Gastrocnemius medialis (tissue), 4 donors: Measurements from ENCODE around the gene DAB2IP. TPM values are rescaled to one million over a fixed set of nuclear protein-coding genes. Genes with fewer than 3 reads are reported as not detected.

ENCODE experiments used
- ATAC-seq, 2 donors: fragments of 150-250 bp; one replicate each; pipeline ENCODE4 v1.9.1; 2016
- DNase-seq, 2 donors: peaks; one replicate each; pipeline ENCODE4 v3.0.0-alpha.2; 2019
- H3K27ac ChIP-seq, 4 donors: fragments of 200-600 bp; sonication (generic); 1 replicate in 1 of 4; 2 replicates in 3 of 4; pipeline ENCODE4 v1.5.1; 2016 to 2018; ENCODE audit warnings: mild to moderate bottlenecking in 2 of 4, moderate library complexity in 1 of 4
- H3K27me3 ChIP-seq, 3 donors: fragments of 200-600 bp; sonication (generic) in 2 of 3; 1 replicate in 1 of 3; 2 replicates in 2 of 3; pipeline versions ENCODE4 v1.5.1 to v1.6.0; 2016 to 2019; ENCODE audit warnings: mild to moderate bottlenecking in 1 of 3, moderate library complexity in 1 of 3
- H3K36me3 ChIP-seq, 2 donors: fragments of 200-600 bp; sonication (generic) in 1 of 2; one replicate each; pipeline ENCODE4 v1.5.1; 2017 to 2018
- H3K4me1 ChIP-seq, 2 donors: fragments of 200-600 bp; sonication (generic) in 1 of 2; one replicate each; pipeline ENCODE4 v1.5.1; 2016 to 2017; ENCODE audit warnings: mild to moderate bottlenecking in 2 of 2
- H3K4me3 ChIP-seq, 4 donors: fragments of 200-600 bp; sonication (generic) in 3 of 4; 1 replicate in 1 of 4; 2 replicates in 3 of 4; pipeline ENCODE4 v1.5.1; 2016 to 2019; ENCODE audit warnings: mild to moderate bottlenecking in 2 of 4
- H3K9me3 ChIP-seq, 3 donors: fragments of 200-600 bp; sonication (generic) in 2 of 3; 1 replicate in 1 of 3; 2 replicates in 2 of 3; pipeline ENCODE4 v1.5.1; 2016 to 2019
- POLR2A ChIP-seq, 2 donors: fragments of 450-650 bp; IDR thresholded peaks; one replicate each; pipeline ENCODE4 v1.6.1; 2017; ENCODE audit warnings: antibody characterized with exemption in 2 of 2, mild to moderate bottlenecking in 2 of 2, moderate library complexity in 2 of 2
- in situ Hi-C, 4 donors: fragments of 200-750 bp; cut with MboI; loops; one replicate each; pipeline versions ENCODE4 v1.15.0 to v1.8.0; 2017; ENCODE audit warnings: low sequenced_read_pairs in 4 of 4
- intact Hi-C: fragments of 100-400 bp; cut with DNase I; formaldehyde crosslinking; loops from one replicate; pipeline ENCODE4 v1.15.1; 2023; ENCODE audit warnings: low total_unique reads
- total RNA-seq, 4 donors: library from RNA; depleted of rRNA; stranded (reverse); fragments of >200 nt; gene quantifications; one replicate each; pipeline versions ENCODE4 v1.1.0 to v1.2.3, GENCODE V29; 2016
- TF ChIP-seq, protein P1 (sequence below), 5 experiments: fragments of 450-650 bp in 3 of 5; fragments of 200-600 bp in 2 of 5; sonication (generic) in 2 of 5; IDR thresholded peaks in 4 of 5; conservative IDR thresholded peaks in 1 of 5; 1 replicate in 4 of 5; 2 replicates in 1 of 5; pipeline ENCODE4 v1.5.1; 2016 to 2019; ENCODE audit warnings: antibody characterized with exemption in 5 of 5, mild to moderate bottlenecking in 3 of 5, moderate library complexity in 3 of 5

DAB2IP gene
- total RNA-seq, 4 donors from 2014 or later = 22.7 to 68.2 (median 37.4) TPM

DNA sequence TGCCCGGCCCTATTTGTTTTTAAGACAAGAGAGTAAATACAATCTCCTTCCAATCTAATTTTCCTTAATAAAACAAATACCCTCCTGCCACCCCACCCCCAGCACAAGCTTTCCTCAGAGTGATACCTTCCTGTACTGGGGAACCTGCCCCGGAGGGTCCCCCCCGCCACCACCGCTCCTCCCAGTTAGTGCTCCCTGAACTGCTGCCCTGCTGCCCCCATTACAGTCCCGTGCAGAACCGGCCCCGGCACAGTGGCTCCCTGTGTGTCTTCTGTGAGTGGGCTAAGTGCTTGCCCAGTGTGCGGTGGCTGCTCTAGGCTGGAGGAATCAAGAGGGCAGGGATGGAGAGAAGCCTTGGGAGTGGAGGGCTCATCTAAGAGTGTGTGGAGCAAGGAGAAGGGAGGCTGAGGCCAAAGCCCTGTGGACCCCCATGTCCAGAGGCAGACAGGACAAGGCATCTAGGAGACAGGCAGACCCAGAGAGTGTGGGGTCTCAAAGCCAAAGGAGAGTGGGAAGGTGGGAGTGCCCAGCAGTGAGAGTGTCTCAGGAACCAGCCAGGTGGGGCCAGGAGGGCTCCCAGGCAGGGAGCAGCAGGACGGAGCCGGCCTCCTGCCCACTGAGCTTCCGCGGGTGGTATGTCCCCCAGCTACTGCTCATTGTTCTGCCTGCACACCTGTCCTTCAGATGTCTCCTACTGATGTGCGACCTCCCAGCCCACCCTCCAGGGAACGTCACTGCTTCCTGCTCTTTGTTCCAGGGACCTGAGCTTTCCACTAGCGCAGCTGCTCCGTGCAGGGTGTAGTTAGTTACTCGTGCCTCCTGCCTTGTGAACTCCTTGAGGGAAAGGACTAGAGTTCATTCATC lies 129.0 kb downstream of the DAB2IP start:
- H3K9me3 ChIP-seq = no peaks in the 10 kb centered on the region
- intact Hi-C loops = no loop called here
- ATAC-seq (no peak), DNase-seq (peak in 1 of 2 donors; percentile 12)
- H3K4me1 ChIP-seq = peaks cover 19 to 36% of the 10 kb centered on the region in 2 donors
- no peak overlapping the region for H3K4me3 ChIP-seq
- in situ Hi-C loops = no loop called here
- peak overlapping the region; percentile 62 to 84 (median 70) for H3K27ac ChIP-seq
- peaks cover 0 to 41% of the 10 kb centered on the region in 2 donors for H3K36me3 ChIP-seq
- H3K27me3 ChIP-seq = no peaks in the 10 kb centered on the region
- TF ChIP-seq POLR2A (IDR thresholded peaks at IDR 0.05) = no peak
- TF ChIP-seq, protein P1, sequence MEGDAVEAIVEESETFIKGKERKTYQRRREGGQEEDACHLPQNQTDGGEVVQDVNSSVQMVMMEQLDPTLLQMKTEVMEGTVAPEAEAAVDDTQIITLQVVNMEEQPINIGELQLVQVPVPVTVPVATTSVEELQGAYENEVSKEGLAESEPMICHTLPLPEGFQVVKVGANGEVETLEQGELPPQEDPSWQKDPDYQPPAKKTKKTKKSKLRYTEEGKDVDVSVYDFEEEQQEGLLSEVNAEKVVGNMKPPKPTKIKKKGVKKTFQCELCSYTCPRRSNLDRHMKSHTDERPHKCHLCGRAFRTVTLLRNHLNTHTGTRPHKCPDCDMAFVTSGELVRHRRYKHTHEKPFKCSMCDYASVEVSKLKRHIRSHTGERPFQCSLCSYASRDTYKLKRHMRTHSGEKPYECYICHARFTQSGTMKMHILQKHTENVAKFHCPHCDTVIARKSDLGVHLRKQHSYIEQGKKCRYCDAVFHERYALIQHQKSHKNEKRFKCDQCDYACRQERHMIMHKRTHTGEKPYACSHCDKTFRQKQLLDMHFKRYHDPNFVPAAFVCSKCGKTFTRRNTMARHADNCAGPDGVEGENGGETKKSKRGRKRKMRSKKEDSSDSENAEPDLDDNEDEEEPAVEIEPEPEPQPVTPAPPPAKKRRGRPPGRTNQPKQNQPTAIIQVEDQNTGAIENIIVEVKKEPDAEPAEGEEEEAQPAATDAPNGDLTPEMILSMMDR (IDR thresholded peaks at IDR 0.05 in 4 of 5, conservative IDR thresholded peaks at IDR 0.05 in 1 of 5) = no peak

DNA sequence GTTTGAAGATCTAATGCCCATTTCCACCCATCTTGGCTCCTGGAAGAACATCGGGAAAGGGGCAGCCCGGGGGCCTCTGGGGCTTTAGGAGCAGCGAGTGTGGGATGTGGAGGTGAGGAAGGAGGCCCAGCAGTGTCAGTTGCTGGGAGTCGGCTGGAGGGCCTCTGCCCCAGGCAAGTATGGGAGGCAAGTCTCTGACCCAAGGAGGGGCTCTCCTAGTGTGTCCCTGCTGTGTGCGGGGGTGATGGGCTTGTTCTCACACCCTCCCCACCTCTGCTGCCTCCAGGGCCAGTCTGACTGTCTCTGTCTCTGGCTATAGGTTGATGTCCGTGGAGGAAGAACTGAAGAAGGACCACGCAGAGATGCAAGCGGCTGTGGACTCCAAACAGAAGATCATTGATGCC lies 129.7 kb downstream of the DAB2IP start:
- Histone ChIP-seq H3K9me3 (no peaks in the 10 kb centered on the region), H3K4me3 (no peak overlapping the region), H3K27ac (peak overlapping the region; percentile 10 to 84 (median 42)), H3K36me3 (peaks cover 0 to 34% of the 10 kb centered on the region in 2 donors), H3K27me3 (no peaks in the 10 kb centered on the region), H3K4me1 (peaks cover 19 to 36% of the 10 kb centered on the region in 2 donors)
- in situ Hi-C loops (no loop called here), intact Hi-C loops (no loop called here)
- DNase-seq (no peak), ATAC-seq (no peak)
- TF ChIP-seq POLR2A (IDR thresholded peaks at IDR 0.05) = no peak
- TF ChIP-seq, protein P1 (IDR thresholded peaks at IDR 0.05 in 4 of 5, conservative IDR thresholded peaks at IDR 0.05 in 1 of 5) = no peak

DNA sequence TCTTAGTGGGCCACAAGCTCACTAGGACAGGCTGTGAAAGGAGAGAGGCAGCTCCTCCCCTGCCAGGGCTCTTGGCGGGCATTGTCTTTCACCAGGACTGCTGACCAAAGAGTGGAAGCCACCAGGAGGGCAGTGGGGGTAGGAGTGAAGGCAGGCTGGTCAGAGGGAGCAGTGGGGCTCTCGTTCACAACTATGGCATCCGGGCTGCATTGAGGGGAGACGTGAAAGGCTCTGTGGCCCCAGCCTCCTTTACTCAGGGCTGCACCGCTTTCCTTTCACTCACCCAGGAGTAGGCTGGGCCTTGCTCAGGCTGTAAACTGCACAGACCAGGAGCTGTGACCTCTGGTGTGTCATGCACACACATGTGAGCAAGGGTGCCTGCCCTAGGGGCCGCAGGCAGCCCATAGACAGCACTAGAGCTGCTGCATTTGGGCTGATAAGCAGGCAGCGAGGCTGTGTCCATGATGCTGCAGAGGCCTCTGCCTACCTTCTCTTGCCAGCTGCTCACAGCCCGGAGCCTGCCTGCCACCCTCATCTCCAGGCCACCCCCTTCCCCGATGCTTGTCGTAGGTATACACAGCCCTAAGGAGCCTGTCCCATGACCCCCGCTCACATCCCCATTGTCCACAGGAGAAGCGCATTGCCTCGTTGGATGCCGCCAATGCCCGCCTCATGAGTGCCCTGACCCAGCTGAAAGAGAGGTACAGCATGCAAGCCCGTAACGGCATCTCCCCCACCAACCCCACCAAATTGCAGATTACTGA lies 130.4 kb downstream of the DAB2IP start:
- H3K27ac ChIP-seq = peak overlapping the region; percentile 10 to 84 (median 42)
- no peaks in the 10 kb centered on the region for H3K27me3 ChIP-seq
- in situ Hi-C loops (no loop called here), intact Hi-C loops (no loop called here)
- H3K4me3 ChIP-seq = no peak overlapping the region
- ATAC-seq (no peak), DNase-seq (peak in 1 of 2 donors; percentile 10)
- no peaks in the 10 kb centered on the region for H3K9me3 ChIP-seq
- peaks cover 0 to 30% of the 10 kb centered on the region in 2 donors for H3K36me3 ChIP-seq
- TF ChIP-seq, protein P1 (IDR thresholded peaks at IDR 0.05 in 4 of 5, conservative IDR thresholded peaks at IDR 0.05 in 1 of 5) = no peak
- no peak for TF ChIP-seq POLR2A (IDR thresholded peaks at IDR 0.05)
- peaks cover 19 to 34% of the 10 kb centered on the region in 2 donors for H3K4me1 ChIP-seq

DNA sequence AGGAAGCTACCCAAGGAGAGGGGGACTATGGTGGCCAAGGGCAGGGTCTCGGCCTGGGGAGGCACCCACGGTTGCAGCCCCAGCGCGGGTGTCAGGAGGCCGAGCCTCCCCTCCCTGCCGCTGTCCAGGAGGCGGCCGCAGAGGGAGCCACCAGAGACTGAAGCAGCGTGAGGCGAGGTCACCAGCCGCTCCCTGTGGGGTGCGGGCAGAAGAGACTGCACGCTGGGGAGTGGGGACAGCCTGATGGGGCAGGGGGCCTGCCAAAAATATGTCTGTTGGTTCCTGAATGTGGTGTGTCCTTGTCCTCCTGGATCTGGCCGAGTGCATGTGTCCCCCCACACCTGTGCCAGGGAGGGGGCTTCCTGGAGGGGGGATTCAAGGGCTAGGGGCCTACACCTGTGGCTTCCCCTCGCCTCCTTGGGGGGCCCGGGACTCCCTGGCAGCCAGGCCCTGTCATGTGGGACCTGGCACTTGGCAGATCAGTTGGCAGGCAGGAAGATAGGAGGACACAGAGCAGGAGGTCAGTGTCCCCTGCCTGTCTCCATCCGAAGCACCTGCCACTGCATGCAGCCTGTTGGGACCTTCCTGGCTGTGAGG lies 131.2 kb downstream of the DAB2IP start:
- Histone ChIP-seq H3K4me3 (no peak overlapping the region), H3K36me3 (peaks cover 0 to 30% of the 10 kb centered on the region in 2 donors), H3K27ac (peak overlapping the region in 1 of 4 donors; percentile 42), H3K27me3 (no peaks in the 10 kb centered on the region), H3K9me3 (no peaks in the 10 kb centered on the region), H3K4me1 (peaks cover 19 to 26% of the 10 kb centered on the region in 2 donors)
- no peak for ATAC-seq
- TF ChIP-seq, protein P1 (IDR thresholded peaks at IDR 0.05 in 4 of 5, conservative IDR thresholded peaks at IDR 0.05 in 1 of 5) = no peak
- no peak for TF ChIP-seq POLR2A (IDR thresholded peaks at IDR 0.05)
- in situ Hi-C loops = no loop called here
- peak in 1 of 2 donors; percentile 9 for DNase-seq
- intact Hi-C loops = no loop called here
